Measurements from ENCODE around the gene IL17REL. TPM values are rescaled to one million over a fixed set of nuclear protein-coding genes. Genes with fewer than 3 reads are reported as not detected.

Gene IL17REL
- total RNA-seq, 1 donor from 2014 or later = not detected

DNA sequence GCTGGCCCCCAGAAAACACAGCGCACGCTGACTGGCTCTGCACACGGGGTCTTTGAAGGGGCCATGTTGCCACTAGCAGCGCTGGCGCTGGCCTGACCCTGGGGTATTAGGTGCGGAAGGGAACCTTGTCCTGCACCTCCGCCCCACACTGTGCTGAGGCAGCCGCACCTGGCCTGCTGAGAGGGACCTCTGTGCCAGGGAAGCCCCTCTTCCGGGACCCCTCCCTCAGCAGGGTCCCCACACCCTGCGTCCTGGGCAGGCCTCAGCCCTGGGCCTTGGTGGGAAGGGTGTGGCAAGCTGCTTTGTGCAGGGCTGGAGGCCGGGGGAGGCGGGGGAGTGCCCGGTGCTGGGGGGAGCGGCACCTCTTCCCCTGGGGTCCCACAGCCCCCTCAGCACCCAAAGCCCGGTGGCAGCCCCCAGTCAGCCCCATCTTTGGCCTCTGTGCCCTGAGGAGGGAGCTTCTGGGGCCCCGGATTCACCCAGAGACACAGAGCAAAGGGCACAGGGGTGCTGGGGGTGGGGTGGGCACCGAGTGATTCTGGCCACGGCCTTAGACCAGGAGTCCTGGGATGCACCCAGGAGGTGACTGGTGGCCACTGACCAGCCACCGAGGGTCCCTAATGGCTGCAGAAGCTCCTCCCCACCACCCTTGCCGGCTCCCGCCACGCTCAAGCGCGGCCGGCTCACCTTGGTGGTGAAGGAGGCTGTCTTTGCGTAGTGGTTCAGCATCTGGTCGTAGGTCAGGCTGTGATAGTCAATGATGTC, 34.1 kb upstream of the IL17REL start:
- no peak for DNase-seq (ENCODE audit: extremely low read depth, low read depth, low spot score)

DNA sequence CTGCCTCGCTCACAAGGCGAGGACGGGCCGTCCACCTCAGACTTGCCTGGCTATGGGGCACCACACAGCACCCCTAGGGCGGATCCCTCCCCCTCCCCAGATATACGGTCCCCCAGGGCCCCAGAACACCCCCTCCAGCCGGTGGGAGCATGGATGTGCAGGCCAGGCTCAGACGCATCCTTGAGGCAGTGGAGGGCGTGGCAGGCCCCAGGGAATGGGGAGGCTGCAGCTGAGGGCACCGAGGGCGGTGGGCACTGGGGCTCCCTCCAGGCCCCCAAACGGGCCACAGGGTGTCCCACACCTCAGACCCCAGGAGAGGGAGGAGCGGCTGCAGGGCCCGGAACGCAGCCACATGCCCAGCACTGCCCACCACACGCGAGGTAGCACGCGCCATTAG, 33.5 kb upstream of the IL17REL start:
- DNase-seq (ENCODE audit: extremely low read depth, low read depth, low spot score) = no peak

DNA sequence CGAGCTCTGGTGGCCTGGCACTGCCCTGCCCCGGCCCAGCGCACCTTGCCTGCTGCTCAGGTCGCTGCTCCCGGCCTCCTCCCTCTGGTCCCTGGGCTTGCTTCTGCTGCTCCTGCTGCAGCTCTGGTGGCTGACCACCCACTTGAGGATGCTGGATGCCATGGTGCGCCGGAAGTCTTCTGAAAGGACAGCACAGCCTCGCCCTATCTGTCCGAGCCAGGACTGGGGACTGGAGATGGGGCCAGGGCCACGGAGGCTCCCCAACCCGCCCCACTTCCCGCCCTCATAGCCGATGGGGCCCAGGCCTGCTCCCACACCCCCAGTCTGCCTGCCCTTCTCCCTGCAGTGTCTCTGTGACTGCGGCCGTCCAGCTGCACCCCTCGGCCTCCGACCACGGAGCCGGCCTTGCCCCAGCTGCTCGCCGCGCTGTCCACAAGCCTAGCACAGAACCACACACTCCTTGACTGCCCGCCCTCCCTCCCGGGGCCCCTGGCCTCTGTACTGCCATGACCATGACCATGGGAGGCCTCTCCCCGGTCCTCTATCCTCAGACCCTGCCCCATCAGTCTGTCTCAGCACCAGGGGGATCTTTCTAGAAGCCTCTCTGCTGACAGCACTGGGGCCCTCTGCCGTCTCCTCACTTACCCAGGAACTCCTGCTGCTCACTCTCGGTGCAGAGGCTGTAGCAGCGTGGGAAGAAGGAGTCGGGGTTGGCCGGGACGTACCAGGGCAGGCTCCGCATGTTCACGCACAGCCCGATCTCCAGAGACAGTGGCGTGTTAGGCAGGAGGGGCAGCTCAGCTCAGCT, 32.9 kb upstream of the IL17REL start:
- no peak for DNase-seq (ENCODE audit: extremely low read depth, low read depth, low spot score)

DNA sequence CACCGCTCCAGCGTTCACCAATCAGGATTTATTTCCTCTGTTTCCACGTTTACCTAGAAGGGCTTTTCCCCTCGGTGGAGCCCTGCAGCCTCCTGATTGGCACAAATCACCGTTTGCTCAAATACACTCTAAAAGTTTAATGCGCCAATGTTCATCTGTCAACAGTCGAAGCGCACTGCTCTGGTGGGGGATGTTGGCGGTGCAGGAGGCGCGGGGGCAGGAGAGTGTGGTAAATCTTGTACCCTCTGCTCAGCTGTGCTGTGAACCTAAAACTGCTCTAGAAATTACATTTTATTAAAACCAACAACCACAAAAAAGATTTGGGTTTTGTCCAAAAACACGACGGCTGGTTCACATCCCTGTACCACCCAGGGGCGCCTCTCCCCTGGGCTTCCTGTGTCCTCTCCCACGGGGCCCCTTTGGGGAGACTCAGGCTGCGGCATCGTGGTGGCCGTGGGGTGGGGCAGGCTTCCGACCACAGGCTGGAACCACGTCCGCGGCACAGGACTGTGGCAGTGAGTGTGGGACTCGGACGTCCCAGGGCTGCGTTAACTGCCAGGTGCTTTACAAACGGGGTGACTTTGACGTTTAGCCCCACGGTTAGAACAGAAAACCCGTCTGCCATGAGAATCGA, 32.0 kb upstream of the IL17REL start:
- DNase-seq (ENCODE audit: extremely low read depth, low read depth, low spot score) = no peak

DNA sequence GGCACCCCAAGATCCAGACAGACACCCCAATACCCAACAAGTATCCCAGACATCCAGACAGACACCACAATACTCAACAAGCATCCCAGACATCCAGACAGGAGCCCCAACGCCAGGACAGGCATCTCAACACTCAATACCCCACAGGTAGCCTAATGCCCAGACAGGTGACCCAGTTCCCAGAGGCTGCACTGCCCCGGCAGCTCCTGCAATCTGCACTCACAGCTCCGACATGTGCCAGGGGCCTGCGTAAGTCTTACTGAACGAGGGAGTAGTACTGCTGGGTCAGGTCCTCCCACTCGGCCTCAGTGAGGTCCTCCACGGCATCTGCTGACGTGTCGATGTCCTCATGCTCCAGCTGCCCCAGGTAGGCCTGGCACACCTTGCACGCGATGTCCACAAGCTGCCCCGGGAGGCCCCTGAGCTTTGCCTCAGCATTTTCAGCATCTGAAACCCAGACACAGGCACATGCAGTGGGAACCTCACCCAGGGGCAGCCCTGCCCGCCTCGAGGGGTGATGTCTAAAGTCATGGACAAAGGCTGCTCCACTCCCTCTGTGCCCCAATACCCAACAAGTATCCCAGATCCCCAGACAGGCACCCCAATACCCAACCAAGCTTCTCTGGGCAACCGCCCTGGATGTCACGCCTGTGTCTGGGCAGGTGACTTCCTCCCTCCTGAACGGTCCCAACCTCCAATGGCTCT, 28.9 kb upstream of the IL17REL start:
- DNase-seq (ENCODE audit: extremely low read depth, low read depth, low spot score) = no peak

DNA sequence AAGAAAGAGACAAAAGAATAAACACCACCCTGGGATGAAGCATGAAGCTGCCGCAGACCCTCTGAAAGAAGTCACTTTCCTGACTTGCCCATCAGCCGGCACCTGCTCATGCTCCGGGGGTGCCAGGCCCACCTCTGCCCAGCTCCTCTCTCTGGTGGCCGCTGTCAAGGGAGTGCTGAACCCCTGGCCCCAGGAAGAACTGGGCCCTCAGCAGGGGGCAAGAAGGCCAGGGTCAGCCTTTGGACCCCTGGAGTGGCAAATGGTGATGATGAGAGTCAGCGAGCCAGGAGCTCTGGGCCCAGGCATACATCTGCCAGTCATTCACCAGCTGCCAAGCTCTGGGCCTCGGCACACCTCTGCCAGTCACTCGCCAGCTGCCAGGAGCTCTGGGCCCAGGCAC, 28.2 kb upstream of the IL17REL start:
- DNase-seq (ENCODE audit: extremely low read depth, low read depth, low spot score) = no peak

DNA sequence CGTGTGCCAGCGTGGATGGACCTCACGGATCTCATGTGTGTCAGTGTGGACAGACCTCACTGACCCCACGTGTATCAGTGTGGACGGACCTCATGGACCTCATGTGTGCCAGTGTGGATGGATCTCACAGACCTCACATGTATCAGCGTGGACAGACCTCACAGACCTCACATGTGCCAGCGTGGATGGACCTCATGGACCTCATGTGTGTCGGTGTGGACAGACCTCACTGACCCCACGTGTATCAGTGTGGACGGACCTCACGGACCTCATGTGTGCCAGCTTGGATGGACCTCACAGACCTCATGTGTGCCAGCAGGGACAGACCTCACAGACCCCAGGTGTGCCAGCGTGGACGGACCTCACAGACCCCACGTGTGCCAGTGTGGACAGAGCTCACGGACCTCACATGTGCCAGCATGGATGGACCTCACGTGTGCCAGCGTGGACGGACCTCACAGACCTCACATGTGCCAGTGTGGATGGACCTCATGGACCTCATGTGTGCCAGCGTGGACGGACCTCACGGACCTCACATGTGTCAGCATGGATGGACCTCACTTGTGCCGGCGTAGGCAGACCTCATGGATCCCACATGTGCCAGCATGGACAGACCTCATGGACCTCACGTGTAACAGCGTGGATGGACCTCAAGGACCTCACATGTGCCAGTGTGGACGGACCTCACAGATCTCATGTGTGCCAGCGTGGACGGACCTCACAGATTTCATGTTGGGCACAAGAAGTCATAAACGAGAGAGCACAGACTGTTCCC, 27.3 kb upstream of the IL17REL start:
- no peak for DNase-seq (ENCODE audit: extremely low read depth, low read depth, low spot score)

DNA sequence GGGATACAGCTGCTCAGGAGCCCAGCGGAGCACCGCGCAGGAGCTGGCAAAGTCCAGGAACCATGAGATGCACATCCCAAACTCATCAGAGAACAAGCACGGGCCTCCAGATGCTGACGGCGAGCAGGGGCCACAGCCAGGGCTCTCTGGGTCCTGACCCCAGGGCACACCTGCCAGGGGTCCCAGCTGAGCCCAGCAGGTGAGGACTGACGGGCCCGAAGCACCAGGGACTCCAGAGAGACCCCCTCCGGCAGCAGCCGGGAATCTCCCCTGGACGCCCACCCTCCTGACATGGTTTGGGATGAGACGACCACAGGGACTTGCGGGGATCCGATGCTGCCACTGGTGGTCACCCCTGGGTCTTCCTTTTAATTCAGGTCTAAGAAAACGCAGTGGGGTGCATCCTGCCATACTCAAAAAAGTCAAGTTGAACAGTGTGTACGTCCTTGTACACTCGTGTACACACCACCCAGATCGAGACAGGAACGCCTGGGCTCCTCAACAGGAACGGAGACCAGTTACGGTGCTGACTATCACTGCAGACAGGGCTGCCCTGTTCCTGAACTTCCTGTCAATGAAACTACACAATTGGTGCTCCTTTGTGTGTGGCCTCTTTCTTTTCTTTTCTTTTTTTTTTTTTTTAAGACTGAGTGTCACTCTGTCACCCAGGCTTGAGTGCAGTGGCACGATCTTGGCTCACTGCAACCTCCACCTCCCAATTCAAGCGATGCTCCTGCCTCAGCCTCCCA, 23.6 kb upstream of the IL17REL start:
- DNase-seq (ENCODE audit: extremely low read depth, low read depth, low spot score) = no peak

DNA sequence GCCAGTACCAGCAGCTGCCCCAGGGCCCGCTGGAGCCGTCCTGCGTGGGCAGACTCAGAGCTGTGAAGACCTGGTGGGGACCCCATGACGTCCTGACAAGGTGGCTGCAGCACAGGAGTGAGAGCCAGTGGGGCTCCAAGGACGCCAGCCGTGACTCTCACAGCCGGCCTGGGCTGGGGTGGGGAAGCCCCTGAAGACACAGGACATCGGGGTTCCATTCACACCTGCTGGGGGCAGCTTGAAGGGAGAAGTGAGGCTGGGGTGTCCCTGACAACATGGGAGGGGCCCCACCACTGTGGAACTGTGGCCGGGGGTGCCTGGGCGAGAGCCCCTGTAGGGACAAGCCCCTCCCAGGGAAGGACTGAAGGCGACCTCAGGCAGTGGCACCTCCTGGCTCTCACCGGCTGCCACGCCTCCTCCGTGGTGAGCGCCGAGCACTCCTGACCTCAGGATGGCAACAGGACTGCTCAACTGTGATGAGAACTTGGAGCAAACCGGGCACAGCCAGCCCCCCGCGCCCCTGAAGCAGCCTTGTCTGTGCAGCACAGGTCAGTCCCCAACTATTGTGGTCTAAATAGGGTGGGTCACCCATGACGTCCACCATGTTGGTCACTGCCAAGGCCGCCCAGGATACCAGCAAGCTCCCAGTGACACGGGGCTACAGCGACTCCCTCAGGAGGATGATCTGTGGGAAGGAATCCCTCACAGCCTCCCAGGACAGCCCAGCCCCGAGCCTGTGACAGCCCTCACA, 22.7 kb upstream of the IL17REL start:
- DNase-seq (ENCODE audit: extremely low read depth, low read depth, low spot score) = no peak

DNA sequence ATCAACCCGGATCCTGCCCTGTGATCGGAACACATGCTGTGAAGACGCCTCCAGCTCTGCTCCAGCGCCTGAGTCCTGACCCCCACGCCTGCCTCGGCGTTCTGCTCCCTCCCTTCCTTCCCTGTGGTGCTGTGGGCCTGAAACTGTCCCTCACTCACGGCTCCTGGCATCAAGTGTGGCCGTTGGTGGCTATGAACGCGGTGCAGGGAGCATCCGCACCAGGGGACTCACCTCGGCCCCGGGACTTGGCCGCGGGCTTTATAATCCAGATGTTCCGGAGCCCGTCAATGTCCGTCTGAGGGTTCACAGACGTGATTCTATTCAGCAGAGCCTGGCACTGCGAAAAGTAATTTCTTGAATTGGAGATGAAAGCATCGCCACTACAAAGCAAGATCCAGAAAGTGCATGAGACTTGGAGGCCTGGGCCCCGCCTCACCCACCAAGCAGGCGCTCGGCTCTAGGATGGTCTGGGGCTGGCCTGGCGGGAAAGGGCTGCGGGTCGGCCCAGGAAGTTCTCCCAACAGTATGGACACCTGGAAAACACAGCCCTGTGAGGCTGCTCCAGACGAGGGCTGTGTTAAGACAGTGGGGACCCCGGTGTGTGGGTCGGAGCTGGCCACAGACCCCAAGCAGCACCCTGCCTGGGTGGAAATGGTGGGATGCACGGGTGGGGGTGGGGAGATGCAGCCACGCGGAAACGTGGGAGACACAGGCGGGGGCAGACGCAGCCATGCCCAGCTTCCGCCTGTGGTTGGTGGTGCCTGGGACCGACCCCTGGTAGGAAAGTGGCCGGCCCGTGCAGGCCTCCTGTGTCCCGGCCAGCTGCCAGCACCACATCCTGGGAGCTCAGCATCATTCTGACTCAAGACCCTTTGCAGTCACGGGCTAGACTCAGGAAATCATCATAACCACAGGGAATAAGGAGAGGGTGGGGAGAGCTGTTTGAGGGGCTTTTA, 21.8 kb upstream of the IL17REL start:
- no peak for DNase-seq (ENCODE audit: extremely low read depth, low read depth, low spot score)

DNA sequence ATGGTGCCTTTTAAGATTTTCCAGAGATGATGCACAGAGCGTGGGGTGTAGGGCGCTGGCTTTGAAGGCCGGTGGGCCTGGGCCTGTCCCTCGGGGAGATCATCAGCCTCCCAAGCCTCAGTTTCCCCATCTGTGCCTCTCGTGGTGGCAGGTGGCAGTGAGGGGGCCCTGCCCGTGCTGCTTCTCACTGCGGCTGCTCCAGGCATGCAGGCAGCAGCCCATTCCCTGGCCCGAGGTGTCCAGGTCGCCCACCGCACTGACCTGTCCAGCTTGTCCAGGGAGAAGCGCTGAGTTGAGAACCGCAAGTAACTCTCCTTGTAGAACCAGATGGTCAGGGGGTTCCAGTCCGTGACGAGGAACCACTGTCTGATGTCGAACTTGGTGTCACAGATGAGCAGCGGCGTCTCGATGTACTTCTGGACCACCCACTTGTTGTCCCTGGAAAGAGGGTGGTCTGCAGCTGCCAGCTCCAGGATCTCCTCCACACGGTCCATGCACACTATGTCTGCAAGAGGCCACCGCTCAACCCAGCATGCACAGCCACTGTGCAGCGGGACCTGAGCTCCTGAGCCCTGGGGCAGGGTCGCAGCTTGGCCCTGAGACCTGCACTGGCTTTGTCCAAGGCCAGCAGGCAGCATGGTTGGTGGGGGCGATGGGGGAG, 20.5 kb upstream of the IL17REL start:
- no peak for DNase-seq (ENCODE audit: extremely low read depth, low read depth, low spot score)

DNA sequence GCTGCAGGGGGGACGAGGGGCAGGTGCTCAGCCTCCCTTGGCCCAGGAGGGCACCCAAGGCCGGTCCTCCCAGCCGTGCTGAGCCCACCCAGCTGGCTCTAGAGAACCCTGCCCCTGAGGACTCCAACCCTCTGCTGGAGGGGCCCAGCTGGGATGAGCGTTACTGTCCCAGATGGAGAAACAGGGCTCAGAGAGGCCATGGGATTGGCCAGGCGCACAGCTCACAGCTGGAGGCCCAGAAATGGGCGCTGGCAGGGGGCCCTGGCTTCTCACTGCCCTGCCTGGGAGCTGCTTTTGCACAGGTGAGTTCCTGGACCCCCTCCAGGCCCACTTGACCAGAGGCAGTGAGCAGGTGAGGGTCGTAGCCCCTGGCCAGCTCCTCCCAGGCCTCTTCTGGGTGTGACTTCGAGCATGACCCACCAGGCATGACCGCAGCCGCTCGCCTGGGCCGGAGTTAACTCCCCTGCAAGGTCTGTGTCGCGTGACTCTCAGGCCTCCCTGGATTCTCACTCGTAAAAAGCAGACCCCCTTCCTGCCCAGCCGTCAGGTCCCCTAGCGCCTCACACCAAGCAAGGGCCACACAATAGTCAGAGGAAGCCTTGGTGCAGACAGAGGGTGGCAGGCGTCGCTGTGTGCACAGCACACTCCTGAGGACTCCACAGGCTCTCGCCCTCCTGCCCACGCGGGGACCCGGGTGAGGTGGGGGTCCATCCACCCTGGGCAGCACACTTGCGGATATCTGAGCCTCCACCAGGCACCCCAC, 19.7 kb upstream of the IL17REL start:
- no peak for DNase-seq (ENCODE audit: extremely low read depth, low read depth, low spot score)

DNA sequence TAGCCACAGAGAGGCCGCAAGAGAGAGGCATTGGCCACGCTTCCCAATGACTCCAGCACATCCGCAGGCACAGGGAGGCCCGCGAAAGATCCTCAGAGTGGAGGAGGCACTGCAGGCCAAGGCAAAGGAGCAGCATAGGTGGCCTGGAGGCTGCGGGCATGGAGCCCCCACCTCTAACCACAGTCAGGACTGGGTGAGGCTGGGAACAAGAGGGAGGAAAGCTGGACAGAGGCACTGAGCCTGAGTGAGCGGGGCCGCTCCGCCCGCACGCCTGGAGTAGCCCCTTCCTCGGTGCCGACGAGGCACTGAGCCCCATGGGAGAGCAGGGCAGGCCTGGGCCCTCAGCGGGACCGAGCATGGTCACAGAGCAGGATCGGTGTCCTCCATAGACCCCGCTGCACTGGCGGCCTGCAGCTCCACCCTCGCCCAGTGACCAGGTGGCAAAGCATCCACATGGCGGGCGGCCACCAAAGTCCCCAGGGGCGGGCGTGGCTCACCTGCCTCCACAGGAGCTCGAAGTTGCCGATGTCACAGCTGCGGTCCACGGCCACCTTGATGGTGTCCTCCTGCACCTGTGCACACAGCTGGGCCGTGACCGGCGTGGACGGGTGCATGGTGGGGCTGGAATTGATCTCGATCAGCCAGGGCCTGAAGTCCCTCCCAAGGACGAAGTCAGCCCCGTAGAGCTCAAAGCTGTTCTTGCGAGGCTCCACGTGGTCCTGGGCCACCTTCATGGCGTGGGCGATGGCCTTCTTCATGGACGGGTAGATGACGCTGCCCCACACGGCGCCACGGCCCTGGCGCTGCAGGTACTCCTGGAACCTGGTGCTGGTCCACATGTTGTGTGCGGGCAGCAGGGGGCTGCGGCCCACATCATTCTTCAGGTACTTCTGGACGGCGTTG, 18.9 kb upstream of the IL17REL start:
- no peak for DNase-seq (ENCODE audit: extremely low read depth, low read depth, low spot score)

DNA sequence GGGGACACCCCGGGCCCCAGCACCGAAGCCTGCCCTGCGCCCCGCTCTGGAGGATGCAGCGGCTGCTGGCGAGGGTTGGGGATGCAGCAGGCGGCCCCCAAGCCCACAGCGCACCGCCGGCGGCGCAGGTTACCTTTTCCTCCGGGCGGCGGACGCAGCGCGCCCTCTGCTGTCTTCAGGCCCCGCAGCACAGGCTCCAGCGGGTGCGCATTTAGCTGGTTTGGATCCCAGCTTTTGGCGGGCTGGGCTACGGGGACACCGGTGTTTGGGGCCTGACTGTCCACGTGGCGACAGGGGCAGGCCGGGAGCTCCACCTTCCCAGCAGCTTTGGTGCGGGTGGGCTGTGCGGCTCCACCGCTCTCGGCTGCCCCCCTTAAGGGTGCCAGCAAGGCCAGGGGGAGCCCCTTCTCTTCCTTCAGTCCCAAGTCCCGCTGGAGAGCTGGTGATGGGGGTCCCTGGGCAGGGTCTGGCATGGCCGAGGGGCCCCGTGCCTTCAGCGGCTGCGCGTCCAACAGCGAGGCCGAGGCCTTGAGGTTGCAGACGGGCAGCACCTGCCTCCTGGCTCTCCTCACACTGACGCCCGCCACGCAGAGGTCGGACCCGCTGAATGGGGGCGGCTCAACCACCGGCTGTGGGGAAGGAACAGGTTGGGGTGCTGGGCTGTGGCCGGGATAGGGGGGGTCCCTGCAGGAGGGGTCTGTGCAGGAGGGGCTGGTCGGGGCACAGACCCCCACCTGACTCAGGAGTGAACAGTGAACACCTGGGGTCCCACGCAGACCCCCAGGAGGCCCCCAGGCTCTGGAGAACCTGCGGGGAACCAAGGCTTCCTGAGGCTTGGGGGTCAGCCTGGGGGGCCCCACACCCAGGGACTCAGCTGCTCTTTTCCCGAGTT, 18.0 kb upstream of the IL17REL start:
- no peak for DNase-seq (ENCODE audit: extremely low read depth, low read depth, low spot score)

Data from glomerular endothelial cell (primary cell).